Putamen (tissue), 1 donor: Measurements from ENCODE around the gene BRINP3.

Experiments used
- DNase-seq: peaks from one replicate; pipeline ENCODE4 v3.0.0-alpha.2; 2016; ENCODE audit warnings: low spot score

BRINP3 gene

GRCh38 chr1:190104961-190105360 is 372.7 kb downstream of the BRINP3 start:
- DNase-seq: no peak

- no peak for DNase-seq
Measured at GRCh38 chr1:190102757-190103326, 374.8 kb downstream of the BRINP3 start.

- no peak for DNase-seq
Measured at GRCh38 chr1:190101756-190102155, 375.9 kb downstream of the BRINP3 start.

DNA sequence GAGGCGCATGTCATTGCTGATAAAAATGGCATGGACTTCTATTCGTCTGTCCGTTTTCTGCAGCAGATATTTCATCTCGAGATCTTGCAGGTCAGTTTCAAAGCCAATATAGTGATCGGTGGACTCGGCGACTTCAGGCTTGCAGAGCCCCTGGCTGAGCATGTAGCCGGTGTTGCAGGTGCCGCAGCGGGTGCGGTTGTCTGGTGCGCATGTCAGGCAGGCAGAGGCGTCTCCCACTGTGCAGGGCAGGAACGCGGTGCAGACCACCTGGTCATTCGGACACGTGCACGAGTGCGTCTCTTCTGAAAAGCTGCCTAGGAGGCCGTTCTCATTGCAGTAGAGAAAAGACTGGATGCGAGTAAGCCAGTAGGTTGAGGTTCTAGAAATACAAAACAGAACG is 378.9 kb downstream of the BRINP3 start:
- no peak for DNase-seq

GRCh38 chr1:190098107-190098506 is 379.6 kb downstream of the BRINP3 start:
- DNase-seq: no peak

DNA sequence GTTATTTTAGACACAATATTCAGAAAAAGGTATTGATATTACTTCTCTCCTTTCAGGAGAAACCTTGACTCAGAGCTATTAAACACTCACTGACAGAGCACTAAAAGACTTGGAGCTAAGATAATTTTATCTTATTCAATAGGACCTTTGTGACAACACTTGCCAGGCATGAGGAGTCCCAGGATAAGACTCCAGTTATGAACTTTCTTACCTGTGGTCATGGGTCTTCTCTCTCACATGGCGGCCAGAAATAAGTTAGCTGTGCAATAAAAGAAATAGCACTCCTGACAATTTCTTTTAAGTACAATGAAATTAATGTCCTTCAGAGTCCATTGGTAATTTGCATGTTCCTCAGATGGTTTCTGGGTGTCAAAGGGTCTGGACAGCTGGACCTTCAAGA is 382.1 kb downstream of the BRINP3 start:
- DNase-seq: no peak

GRCh38 chr1:190084552-190084951 is 393.1 kb downstream of the BRINP3 start:
- DNase-seq: no peak

DNA sequence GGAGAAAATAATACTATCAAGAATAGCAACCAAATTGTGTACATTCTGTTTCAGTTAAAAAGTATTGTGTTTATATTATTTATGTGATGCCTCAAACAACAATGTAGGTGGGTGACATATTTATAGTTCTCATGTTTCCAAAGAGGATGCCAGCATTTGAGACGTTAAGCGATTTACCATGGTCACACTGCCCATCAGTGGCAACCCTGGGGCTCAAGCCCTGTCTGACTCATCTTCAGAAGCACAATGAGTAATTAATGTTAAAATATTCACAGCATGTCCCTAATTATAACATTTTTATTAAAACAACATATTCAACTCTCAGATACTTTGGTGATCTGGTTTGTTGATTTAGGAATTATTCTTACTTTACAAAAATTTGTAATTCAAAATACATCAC is 409.4 kb downstream of the BRINP3 start:
- no peak for DNase-seq

GRCh38 chr1:190067592-190067991 is 410.1 kb downstream of the BRINP3 start:
- no peak for DNase-seq

DNA sequence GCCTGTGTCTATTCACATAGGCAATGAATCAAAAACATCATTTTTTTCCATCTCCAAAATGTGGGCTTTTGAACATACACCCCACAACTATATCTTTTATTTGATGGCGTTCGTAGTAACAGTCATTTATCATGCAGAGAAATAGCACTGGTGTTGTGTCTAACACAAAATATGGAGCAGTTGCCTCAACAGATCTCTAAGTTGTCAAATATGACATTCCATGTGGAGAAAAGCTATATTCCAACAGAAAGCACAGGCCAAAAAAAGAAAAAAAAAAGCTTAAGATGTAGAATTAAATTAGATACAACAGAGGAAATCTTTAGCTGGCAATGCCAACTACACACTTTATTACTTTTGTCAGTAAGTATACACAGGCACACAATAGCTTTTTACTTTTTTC is 411.7 kb downstream of the BRINP3 start:
- DNase-seq: no peak

- DNase-seq: no peak
Measured at GRCh38 chr1:190049314-190049713, 428.4 kb downstream of the BRINP3 start.
